ENCODE measurements around the gene TOB1.

The TOB1 gene

DNA sequence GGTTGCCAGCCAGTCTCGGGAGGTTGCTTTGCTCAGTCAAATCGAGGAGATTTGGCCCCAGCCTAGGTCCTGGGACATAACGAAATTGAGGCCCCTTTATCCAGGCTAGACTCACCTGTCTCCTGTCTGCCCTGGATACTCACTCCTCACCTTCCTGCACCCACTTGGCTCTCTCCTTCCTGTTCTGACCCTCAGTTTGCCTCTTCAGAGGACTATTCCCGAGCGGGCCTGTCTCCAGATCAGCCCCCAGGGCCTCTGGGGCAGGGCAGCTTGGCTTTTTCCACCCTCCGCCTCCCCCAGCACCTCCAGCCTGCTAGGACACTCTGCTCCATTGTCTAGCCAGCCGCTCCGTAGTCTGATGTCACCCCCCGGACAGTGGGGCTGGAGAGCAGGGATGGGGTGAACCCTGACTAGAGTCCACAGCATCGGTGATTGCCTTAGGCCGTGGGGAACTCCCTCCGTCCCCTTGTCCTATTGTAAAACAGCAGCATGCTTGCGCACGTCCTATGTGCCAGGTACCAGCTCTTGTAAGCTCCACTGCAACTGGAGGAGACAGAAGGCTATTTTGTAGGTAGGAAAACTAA is 21.9 kb downstream of the TOB1 start:
- DNase-seq, result peak; percentile 93

DNA sequence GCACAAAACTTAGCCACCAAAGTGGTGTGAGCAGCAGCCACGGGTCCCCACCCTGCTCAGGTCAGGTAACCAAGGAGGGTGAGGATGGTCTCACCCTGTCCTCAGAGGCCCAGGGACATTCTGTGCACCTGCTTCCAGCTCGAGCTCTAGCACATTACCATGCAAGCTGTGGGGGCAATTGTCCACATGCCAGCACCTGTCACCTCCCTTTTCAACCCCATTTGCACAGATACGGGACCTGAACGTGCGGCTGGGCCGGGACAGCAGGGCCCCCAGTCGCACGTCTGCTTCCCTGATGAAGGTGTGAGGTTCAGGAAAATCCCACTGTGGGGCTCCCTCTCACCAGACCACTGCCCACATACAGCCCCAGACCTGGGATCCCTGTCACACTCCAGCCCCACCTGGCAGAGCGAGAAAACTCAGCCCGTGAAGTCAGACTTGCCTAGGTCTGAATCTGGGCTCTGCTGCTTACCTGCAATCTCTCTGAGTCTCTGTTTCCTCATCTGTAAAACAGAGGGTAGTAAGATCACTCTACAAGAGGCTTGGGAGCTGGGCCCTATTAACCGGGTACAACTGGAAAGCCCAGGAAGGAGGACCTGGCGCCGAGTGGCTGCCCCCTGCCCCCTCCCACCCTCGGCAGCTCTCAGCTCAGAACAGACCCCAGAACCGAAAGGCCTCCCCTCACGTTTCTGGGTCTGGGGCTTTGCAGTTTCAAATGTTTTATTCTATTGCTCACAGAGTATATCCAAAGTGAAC is 22.8 kb downstream of the TOB1 start:
- DNase-seq, result peak; percentile 52

DNA sequence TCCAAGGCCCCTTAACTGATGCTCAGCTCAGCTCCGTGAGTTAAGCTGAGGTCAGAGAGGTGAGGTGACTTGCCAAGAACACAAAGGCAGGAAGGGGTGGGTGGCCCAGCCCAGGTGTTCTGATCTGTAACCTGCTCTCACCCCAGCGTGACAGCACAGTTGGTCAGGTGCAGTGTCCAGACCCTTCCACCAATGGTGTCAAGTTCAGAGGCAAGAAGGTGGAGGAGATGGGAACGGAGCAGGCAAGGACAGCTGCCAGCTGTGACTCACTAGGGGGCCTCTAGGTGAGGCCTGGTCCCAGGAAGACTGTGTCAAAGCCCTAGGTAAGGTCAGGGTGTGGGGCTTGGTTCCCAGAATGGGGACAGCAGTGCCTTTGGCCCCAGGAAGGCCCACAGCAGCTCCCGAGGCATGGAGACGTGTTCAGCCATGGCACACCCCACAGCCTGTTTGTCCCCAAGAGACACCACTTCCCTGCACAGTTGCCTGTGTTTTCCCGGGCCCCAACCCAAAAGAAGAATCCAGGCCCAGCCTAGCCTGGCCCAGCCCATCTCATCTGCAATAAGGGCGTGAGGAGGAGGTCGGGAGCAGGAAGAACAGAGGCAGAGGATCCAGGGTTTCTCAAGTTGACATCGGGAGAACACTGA is 23.5 kb downstream of the TOB1 start:
- peak; percentile 54 for DNase-seq

DNA sequence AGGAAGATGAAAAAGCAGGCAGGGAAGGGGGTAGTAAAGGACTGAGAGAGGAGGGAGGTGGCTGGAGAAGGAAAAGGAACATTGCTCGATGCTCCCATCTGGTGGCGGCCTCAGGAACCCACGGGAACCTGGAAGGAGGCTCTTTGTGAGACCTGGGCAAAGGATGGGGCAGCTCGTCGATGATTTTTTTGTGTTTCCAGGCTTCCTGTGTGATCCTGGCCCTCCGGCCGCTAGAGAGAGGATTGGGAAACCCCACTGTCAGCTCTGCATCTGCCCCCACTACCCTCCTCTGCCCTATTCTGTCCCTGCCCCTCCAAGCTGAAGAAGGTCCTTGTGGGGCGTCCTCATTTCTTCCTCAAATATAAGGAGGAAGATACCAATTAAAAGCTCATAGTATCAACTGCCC is 24.2 kb downstream of the TOB1 start:
- peak; percentile 92 for DNase-seq

DNA sequence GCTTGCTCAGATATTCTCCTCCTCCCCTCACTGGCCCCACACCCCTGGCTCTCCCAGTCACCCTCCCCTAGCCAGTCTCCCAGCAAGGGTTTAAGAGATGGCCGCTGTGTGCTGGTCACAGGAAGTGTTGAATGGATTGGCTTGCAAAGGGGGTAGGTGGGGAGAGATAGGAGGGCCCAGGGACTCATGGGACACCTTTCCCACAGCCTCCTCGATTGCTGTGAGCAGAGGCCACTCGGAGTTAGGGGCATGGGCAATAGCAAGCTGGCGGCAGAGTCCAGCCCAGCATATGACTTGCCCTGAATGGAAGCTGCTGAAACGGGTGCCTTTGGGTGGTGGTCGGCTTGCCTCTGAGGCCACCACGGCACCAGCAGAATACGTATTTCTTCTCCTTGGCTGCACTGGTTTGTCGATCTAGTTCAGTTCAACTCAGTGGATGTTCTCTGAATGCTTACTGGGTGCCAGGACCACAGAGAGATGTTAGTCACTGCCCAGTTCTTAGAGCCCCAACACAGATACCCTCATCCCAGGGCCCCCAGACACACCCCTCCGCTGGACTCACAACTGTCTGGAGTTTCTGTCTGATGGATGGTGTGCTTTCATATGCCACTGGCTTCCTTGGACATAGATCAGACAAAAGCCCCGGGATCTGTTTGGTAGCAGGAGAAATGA is 24.7 kb downstream of the TOB1 start:
- peak; percentile 51 for DNase-seq

DNA sequence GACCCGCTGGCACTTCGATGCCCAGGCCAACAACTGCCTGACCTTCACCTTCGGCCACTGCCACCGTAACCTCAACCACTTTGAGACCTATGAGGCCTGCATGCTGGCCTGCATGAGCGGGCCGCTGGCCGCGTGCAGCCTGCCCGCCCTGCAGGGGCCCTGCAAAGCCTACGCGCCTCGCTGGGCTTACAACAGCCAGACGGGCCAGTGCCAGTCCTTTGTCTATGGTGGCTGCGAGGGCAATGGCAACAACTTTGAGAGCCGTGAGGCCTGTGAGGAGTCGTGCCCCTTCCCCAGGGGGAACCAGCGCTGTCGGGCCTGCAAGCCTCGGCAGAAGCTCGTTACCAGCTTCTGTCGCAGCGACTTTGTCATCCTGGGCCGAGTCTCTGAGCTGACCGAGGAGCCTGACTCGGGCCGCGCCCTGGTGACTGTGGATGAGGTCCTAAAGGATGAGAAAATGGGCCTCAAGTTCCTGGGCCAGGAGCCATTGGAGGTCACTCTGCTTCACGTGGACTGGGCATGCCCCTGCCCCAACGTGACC is 25.8 kb downstream of the TOB1 start:
- DNase-seq, result peak; percentile 55

DNA sequence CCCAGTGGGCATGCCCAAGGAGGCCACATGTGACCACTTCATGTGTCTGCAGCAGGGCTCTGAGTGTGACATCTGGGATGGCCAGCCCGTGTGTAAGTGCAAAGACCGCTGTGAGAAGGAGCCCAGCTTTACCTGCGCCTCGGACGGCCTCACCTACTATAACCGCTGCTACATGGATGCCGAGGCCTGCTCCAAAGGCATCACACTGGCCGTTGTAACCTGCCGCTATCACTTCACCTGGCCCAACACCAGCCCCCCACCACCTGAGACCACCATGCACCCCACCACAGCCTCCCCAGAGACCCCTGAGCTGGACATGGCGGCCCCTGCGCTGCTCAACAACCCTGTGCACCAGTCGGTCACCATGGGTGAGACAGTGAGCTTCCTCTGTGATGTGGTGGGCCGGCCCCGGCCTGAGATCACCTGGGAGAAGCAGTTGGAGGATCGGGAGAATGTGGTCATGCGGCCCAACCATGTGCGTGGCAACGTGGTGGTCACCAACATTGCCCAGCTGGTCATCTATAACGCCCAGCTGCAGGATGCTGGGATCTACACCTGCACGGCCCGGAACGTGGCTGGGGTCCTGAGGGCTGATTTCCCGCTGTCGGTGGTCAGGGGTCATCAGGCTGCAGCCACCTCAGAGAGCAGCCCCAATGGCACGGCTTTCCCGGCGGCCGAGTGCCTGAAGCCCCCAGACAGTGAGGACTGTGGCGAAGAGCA is 26.4 kb downstream of the TOB1 start:
- DNase-seq, result peak; percentile 57

DNA sequence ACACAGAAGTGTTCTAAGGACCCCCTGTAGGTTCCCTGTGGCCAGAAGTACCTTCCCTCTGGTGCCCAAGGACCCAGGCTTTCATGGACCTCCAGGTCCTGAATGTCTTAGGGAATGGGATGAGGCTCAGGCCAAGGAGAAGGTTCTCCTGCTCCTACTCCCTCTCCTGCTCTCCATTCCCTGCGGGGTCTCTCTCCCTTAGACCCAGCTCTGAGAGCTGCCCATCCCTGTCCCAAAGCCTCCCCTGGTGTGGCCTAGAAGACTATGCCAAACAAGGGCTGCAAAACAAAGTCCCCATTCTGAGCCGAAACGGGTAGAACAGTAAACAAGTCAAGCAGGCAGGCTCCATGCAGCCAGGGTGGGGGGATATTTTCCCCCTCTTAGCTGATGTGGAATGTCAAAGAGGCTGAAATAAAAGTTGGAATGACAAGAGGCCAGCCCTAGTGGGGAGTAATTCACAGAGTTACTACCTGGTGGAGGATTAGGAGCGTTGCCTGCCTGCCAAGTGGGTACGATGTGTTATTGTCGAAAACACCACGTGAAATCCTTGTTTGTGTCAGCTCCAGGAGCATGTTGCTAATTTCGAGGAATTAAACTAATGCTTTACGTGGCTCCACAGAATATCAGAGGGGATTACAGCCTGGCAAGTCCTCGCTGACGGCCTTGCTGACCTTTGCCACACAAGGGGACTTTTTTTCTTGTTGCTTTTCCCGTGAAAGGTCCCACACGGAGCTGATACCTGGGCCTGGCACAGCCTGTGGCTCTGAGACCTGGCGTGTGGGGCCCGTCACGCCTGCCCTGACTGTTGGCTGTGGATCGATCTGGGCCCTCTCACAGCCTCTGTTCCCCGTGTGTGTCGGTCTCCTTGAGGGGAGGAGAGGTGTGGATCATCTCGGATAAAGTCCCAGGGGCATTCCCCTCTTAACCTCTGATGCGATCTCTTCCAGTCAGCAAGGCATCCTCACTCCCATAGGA is 27.9 kb downstream of the TOB1 start:
- DNase-seq, result peak; percentile 51

DNA sequence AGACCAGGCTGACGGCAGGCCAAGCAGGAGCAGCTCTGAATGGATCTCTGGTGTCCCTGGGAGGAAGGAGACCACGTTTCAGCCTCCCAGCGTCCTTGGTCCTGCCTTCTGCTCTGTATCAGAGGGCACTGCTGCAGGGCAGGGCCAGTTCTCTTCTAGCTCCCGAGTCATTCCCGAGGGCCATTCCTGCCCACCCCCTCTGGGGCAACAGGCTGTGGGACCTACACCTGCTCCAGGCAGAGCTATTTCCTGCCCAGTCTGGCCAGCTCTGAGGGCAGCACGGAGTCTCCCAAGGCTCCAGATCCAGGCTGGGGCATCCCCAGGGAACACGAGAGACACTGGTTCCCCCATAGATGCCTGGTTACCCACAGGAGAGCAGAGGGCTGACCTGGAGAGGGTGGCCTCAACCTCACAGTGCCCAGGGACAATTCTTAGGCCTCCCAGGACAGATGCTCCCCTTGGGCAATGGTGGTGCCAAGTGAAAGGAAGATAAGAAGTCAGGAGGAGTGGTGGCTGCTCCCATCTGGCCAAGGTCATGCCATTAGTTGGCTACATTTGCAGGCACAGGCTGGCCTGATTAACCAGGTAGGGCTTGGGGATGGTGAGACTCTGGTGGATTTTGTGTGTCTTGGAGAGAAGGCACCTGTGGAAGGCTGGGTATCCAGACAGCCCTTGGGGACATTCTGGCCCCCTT is 28.7 kb downstream of the TOB1 start:
- peak; percentile 64 for DNase-seq

DNA sequence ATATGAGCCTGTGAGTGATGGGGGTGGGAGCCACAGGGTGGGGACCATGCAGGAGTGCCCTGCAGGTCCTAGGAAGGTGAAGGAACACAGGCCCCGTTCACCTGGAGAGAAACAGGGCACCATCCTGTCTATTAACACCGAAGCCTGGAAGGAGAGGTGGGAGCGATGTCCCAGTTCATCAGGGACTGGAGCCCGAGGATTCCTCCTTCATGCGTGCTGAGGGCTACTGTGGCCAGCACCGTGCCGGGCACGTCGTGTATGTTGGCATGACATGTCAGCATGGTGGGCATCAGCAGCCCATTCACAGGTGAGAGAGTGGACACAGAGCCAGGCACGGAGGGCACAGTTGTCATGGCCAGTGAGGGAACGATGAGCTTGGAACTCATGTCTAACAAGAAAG is 29.3 kb downstream of the TOB1 start:
- no peak for DNase-seq

DNA sequence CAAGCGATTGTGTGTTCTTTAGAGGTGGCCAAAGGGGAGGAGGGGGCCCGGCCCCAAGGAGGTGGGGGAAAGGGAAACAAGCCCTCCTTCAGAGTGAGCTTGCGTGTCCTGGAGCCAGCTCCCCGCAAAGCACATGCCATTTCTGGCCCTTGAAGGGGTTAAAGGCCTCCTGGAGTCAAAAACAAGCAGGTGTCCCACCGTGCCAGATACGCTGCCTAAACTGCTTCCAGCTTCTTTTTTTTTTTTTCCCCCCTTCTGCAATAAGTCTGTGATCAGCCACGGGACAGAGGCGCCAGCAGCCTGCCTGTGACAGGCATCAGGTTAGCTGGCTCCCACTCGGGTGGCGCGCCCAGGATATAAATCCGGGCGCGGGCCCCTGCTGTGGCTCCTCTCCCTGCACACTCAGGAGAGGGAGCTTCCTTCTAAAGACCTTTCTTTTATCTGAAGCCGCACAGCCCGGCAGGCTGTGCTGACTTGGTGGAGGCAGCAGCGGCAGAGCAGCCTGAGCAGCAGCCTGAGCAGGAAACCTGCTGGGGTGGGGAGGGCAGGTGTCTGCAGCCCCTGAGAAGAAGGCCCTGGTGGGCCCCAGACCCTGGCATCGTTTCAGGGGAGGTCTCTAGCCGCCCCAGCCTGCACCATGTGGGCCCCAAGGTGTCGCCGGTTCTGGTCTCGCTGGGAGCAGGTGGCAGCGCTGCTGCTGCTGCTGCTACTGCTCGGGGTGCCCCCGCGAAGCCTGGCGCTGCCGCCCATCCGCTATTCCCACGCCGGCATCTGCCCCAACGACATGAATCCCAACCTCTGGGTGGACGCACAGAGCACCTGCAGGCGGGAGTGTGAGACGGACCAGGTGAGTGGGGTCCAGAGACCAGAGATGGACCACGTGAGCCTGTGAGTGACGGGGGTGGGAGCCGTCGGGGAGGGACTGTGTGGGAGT is 30.6 kb downstream of the TOB1 start, which contains the start of gene WFIKKN2:
TSS of gene WFIKKN2 (plus strand) at position 286 of the 934 bp plus-strand sequence. CDS start at position 638, 352 bp downstream.
- peak; percentile 57 for DNase-seq

DNA sequence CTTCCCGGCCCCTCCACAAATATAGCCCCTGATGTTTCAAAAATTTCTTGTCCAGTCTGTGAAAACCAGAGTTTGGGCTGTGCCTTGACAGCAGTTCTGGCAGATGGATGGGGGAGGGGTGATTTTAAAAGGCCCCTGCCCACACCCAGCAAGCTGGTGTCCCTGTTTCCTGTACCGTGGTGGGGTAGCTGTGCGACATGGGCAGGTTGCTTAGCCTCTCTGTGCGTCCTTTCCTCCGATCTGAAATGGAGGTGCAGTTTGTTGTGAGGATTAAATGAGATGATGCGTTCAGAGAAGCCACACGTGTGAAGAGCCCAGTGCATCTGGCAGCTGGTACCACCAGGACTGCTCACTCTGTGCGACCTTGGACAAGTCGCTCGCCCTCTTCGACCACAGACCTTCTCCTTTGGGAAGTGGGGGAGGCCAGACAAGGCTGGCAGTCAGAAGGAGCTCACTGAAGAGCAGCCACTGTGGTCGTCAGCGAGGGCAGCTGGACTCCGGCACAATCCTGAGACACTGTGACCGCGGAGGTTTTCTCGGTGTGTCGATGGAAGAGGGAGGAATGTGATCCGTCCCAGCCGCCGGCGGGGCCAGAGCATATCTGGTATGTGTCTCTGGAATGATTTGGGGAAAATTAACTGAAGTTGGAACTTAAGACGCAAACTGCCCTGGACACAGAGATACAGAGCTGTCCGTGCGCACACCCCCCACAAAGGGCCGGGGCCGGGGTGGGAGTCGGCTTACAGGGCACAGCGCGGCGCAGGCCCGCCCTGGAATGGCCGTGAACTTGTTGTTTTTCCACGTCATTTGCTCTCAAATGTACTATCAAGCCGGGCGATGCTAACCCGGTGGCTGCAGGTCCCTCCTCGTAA is 31.5 kb downstream of the TOB1 start:
- DNase-seq, result peak; percentile 76

DNA sequence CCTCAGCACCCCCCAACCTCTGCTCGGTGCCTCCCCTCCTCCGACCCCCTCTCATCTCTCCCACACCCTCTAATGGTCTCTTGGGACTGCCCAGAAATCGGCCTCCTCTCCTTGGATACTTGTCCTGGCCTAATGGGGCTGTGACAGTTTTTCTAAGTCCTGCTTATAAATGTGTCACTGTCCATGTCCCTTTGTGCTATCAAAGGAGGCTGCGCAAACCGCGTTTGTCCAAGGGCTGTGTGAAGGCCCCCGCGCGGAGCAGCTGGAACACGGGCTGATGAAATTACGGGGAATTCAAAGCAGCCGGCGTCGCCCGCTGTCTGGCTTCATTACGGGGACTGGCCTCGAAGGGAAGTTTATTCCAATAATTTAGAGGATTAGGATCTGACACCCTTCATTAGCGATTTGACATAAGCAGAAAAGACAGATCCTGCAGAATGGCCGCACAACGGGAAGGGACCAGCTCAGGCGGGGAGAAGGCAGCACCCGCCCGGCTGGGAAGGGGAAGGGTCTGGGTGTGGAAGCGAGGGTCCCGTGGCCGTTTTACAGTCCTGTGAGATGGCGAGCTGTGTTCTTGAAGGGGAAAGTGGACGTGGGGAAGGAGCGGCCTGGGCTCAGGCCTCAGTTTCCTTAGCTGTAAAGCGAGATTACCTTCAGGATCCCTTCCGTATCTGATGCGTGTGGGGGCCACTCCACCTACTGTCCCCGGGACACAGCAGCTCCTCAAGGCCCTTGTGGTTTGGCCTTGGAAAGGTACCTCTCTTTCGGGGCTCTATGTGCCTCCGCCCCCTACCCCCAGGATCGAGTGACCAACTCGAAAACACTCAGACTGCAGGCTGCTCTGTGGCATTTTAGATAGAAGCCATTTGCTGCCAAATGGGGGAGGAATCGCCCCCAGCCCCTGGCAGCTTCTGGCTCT is 32.4 kb downstream of the TOB1 start:
- DNase-seq, result peak; percentile 55

DNA sequence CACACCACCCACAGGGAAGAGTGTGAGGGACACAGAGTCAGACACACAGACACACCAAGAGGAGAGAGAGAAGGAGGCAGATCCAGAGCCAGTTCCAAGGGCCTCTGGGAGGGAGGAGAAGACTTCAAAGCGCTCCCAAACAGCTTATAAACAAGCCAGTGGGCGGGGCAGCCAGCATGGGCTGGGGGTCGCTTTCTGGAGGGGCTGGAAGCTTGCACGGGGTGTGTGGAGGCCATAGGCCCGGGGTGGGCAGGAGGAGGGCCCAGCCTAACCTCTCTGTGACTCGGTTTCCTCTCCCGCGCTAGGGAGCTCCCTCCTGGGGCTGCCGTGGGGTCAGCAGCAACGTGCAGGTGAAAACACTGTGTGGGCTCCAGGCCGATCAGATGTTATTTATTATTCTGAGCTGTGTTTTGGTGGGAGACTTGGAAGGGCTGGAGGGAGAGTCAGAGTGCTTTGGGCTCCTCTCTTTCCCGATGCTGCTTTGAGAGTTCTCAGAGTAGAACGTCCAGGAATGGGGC is 33.2 kb downstream of the TOB1 start:
- peak; percentile 59 for DNase-seq

DNA sequence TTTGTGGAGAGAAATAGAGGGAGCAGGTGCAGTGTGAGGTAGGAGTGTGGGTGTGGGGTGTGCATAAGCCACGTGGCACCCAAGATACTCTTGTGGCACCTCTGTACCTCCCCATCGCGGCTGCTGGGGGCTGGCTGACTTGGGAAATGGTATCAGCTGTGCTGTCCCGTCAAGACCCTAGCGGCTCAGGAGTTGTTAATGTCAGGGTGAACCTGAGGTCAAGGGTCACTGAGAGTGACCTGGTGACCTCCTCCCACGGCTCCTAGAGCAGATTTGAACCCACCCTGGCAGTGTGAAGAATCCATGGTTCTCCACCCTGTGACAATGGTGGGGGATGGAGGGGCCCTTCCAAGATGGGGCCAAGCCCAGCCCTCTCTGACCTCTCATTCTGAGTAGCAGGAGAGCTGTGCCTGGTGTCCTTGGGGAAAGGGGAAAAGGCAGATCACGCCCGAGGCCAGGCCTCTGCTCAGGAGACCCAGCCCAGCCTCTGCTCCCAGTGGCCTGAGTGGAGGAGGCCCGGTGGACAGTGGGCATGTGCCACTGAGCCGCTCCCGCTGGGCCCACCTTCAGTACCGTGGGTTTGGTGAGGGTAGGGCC is 33.8 kb downstream of the TOB1 start:
- peak; percentile 47 for DNase-seq

DNA sequence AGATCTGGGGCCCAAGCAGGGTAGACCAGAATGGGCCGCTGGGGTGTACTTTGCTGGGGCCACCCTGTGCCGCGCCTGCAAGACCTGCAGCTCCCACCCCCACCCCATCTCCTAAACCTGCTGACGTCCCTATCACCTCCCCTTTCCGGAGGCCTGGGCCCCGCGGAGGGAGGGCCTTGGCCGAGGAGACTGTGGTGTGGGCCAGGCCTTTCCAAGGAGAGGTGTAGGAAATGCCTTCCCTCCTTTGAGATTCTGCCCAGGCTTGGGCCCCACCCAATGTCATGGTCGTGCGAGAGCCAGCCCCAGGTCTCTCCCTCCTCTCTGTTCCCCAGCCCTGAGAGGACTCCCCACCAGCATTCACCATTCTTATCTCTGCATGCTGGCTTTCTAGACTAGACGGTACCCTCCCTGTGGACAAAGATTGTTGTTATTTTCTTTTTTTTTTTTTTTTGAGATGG is 34.7 kb downstream of the TOB1 start:
- DNase-seq, result no peak

Data from islet precursor cell (in vitro differentiated cells).